Activated CD8-positive, alpha-beta memory T cell treated with anti-CD3 and anti-CD28 coated beads, Interleukin-2, amount 50 U/mL, for 1 hour (primary cell): ENCODE data around the gene ROR2.

Source experiments
- DNase-seq: peaks from one replicate; pipeline ENCODE4 v3.0.0-alpha.2; 2020; ENCODE audit errors: extremely low read depth

The ROR2 gene

DNA sequence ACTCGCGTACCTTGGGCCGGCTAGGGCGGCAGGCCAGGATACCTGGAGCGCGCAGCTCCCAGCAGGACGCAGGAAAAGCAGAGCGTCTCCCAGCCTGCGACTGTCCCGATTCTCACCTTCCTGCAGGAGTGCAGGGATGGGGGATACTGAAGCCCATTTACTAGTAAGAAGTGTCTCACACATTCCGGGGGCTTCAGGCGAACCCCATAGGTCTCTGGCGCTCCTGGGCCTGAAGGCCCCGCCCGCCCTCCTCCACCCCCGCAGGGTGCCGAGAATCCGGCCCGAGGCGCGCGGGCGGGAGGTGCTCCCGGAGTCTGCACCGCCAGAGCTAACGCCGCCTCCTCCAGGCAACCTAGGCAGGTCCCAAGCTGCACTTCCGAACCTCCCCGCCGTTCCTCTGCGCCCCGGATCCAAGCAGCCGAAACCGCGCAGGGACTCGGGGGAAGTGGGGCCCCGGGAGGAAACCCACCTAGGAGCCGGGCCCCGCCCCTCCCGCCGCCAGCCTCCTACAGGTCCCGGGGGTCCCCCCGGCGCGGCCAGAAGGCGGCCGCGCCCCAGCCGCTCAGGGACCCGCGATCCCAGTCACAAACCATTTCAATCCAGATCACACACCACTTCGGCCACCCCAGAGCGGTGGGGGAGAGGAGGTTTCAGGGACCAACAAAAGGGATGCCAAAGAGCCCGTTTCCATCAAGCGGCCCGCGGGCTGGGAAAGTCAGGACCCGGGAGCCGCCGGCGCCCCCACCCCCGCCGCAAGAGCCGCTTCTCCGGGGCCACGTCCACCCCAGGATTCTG lies 1.2 kb downstream of the ROR2 start:
- DNase-seq, result no peak

DNA sequence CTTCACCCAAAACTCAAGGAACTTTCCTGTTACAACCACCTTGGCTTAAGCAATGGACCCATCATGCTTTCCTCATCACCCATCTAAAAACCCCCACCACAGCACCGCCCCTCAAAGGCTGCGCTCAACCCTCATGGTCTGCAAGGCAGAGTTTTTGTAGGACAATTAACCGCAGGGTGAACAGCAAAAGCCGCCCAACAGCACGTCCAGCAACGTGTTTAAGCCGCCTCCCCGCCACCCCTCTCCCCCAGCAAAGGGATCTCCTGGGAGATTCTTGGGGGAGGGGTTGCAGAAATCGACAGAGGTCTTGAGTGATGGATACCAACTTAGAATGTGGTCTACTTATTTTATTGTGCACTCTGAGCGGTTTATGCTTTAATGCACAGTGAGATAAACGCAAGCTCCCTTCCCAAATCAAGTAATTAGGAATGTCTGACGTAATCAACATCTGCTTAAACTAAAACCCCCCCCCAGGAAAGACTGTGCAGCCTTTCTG lies 1.9 kb downstream of the ROR2 start:
- DNase-seq, result no peak

DNA sequence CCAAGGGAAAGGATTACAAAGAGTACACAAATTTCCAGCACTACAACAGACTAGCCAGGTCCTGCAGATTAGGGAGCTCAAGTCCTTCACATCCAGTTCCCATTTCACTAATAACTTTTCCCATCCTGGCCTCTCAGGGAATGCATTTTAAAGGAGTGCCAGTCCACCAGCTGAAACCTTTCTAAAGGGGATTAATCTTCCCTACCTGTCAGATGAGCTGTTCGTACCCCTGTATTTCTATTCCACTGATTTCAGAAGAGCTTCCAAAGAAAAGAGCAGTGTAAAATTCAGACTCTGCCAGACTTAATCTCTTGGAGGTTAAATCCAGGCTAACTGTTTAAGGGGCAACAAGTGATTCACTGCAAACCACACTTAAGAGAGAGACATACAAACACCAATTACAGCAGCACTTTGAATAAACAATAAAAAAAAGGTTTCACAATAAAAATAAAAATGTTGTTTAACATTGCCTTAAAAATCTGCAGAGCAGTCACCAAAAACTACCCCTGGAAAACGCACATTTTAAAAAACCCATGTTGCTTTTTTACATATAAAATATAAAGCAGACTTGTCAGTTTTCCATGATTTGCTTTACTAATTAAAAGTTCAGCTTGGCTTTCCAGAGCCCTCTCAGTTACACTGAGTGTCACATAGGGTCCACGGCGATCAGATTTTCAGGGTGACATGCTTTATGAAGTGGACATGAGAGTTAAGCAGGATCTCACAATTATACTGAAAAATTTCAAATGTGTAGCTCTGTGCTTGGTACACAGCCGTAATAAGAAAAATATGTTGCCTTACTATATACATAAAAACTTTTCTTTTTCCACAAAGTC lies 3.2 kb downstream of the ROR2 start:
- no peak for DNase-seq

DNA sequence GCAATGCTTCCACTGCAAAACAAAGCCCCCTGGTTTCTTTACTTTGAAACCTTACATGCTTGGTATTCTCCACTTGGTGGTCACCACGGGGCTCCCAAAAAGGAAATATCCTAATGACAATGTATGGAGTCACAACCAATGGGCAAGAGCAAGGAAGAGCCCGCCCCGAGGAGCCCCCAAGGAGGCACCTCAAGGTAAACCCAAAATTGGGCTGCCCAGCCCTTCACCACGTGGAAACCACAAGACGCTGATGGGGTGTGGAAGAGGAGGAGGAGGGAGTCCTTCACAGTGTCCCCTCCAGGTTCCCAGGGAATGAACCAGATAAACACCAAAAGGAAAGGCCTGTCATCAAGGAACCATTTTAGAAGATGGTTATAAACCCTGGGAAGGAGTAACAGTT lies 3.8 kb downstream of the ROR2 start:
- DNase-seq, result no peak

DNA sequence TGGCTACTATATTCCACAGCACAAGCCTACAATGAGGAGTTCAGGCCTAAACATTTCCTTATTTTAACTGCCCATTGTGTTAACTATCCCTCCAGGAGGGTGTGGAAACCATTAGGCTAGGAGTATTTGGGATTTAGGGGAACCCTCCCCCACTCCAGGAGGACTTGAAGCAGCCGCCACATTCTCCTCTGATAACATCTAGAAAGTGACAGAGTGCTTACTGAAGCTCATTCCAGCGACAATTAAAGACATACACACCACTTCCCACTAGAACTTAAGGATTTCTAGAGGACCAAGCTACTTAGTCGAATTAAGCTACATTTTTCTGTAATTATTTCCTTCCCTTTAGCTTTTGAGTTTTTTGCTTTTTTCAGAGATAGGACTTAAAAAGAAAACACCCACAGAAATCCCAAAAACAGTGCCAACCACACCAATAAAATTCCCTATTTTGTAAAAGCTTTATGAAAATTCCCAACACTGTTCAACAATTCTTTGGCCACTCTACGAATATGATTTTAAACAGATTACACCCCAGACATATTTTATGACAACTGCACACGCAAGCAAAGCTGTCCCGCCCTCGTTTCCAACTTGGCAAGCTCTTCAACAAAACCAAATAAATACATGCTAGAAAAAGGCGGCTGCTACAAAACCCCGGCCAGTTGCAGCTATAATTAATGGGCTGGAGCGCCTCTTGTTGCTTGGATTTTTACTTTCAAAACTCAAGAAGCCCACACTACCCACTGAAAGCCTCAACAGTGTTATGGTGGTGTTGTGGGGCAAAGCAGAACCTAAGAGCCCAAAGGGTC lies 4.5 kb downstream of the ROR2 start:
- DNase-seq, result no peak

DNA sequence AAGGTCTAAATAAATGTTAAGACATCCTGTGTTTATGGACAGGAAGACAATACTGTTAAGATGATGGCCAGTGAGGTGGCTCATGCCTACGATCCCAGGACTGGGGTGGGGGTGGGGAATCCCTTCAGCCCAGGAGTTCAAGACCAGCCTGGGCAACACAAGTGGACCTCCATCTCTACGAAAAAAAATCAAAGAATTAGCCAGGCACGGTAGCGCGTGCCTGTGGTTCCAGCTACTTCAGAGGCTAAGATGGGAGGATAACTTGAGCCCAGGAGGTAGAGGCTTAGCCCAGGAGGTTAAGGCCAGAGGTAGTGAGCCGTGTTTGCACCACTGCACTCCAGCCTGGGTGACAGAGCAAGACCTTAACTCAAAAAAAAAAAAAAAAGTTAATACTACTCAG lies 5.3 kb downstream of the ROR2 start:
- DNase-seq, result no peak

DNA sequence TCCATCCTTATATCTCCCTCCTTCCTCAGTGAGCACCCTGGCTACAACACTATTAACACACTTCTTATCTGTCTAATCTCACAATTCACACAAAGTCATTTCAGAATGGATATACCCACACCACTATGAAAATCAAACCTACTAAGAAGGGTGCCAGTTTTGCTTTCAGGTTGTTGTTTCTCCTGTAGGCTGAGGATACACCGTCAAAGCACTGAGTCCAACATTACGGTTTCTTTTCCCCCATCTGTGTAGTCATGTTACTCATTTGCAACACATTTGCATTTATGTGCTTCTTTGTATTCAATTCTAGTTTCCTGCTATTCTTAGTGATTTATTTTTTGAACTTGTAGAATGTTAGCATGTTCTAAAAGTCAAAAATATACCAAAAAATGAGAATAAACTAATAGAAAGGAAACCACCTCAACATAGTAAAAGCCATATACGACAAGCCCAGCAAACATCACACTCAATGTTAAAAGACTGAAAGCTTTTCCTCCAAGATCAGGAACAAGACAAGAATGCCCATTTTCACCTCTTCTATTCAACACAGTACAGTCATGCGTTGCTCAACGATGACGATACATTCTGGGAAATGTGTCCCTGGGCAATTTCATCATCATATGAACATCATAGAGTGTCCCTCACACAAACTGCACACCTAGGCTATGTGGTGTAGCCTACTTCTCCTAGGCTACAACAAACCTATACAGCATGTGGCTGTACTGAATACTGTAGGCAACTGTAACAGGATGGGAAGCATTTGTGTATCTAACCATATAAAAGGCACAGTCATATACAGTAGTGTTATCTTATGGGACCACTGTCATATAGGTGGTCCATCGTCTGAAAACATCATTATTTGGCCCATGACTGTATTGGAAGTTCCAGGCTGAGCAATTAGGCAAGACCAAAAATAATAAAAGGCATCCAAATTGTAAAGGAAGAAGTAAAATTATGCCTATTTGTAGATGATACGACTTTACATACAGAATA lies 6.3 kb downstream of the ROR2 start:
- DNase-seq, result no peak

DNA sequence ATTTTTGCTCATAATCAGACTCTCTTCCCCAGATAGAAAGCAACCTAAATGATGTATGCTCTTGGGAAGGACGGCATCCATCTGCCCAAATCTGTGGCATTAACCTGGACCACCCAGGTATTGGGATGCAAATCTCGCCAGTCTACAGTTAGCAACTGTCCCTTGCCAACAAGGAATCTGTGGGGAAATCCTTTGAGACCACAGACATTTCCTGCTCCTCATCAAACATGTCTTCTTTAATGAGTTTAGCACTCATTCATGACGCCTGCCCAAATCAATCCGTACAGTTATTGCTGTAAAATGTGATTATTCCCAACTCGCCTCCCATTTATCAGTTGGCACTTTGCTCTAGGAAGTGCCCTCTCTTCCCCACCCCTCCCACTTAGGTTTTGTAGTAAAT lies 7.8 kb downstream of the ROR2 start:
- DNase-seq, result no peak

DNA sequence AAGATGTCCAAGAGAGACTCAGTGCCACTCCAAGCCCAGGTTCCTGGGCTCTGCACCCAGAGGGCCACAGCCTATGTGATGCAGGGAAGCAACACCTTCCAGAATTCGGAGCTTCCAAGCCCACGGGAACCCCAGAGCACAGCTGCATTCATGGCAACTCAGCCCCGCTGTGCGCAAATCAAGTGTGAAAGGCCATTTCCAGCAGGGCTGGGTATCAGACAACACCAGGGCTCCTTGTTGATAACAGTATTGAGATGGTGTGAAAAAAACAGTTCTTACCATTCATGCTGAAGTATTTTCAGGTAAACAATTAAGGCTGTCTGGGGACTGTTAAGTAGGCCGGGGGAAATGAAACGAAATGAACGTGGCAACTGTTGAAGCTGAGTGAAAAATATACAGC lies 10.1 kb downstream of the ROR2 start:
- DNase-seq, result no peak

DNA sequence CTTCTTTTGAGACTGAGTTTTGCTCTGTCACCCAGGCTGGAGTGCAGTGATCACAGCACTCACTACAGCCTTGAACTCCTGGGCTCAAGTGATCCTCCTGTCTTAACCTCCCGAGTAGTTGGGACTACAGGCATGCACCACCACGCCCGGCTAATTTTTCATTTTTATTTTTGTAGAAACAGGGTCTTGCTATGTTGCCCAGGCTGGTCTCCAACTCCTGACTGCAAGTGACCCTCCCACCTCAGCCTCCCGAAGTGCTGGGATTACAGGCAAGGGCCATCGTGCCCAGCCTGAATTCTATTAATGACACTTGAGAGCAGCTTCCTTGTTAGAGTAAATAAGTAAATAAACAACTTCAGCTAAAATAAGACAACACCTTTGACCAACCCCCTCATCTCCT lies 12.3 kb downstream of the ROR2 start:
- DNase-seq, result no peak

DNA sequence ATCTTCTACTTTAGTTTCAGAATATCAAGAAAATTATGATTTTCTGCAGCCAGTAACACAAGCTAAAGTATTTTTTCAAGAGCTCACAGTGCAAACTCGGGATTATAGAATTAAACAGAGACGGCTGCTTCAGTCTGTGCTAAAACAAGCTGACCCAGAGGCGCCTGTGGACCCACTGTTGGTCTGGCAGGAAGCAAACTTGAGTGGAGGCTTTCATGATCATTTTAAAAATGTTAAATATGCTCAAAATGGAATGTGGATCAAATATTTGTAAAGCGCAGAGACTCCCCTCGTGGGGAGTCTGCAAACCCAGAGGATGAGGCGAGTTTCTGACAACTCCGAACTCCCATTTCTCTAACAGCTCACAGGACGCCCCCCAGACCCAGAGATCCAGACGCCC lies 13.0 kb downstream of the ROR2 start:
- no peak for DNase-seq

DNA sequence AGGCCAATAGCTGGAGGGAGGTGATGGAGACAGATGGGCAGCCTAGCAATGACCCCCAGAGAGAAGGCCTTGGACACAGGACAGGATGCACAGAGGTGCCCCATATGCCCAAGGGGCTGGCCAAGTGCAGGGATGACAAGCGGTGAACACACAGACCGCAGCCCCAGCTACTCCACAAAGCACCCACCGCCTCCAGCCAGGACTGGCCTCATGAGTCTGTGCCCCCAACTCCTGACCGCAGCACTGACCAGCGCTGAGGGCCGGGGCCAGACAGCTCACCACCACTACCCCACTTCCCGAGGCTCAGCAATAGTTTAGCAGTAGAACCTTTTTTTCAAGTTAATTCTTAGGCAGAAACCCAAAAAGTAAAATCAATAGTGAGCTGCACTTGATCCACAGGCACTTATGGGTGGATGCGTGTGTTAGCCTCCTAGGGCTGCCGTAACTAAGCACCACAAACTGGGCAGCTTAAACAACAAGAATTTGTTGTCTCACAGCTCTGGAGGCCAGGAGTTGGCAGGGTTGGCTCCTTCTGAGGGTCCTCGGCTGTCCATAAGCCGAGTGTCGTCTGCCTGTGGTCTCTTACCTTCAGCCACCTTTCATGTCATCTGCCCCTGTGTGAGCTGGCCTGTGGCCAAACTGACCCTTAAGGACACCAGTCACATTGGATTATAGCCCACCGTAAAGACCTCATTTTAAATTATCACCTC lies 14.1 kb downstream of the ROR2 start:
- no peak for DNase-seq

DNA sequence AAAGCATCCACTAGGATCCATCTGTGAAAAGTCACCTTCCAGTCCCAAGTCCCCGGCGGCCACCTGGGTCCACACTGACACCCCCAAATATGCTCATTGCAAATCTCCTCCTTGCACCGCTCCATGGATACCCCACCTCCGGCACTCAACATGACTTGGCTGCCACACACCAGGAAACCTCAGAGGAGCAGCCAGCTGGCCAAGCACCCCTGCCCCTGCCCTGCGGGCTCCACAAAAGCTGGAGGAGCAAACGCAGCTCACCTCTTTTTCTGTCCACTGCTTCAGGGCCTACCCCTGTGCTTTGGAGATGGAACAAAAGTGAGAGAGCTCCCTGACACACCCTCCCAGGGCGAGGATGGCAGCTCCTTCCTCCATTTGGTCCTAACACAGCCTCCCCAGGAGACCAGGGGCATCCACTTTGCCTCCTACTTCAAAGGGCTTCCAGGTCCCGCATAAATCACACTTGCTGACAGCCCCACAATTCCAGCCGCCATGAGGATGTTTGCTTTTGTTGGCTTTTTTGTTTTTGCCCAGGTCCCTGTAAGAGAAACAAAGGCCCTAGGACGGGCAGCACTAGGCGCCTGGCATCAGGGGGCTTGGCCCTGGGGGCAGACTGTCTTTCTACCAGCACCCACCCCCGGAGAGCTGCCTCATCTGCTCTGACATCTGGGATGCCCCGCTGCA lies 14.8 kb downstream of the ROR2 start:
- DNase-seq, result no peak

DNA sequence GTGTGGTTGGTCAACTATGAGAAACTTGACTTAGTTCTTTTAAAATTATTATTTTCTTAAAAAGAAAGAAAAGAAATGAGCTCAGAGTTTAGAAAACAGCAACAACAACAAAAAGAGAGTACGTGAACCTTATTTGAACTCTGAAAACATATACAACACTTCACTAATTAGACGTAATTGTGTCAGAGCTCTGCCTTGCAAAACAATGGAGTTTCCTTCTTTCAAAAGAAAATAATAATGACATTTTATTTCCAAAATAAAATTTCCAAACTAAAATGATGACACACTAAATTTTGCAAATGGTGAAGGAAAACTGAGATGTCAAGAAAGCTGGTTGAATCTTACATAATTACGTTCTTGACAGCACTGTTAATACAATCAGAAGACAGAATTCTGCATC lies 15.4 kb downstream of the ROR2 start:
- no peak for DNase-seq

DNA sequence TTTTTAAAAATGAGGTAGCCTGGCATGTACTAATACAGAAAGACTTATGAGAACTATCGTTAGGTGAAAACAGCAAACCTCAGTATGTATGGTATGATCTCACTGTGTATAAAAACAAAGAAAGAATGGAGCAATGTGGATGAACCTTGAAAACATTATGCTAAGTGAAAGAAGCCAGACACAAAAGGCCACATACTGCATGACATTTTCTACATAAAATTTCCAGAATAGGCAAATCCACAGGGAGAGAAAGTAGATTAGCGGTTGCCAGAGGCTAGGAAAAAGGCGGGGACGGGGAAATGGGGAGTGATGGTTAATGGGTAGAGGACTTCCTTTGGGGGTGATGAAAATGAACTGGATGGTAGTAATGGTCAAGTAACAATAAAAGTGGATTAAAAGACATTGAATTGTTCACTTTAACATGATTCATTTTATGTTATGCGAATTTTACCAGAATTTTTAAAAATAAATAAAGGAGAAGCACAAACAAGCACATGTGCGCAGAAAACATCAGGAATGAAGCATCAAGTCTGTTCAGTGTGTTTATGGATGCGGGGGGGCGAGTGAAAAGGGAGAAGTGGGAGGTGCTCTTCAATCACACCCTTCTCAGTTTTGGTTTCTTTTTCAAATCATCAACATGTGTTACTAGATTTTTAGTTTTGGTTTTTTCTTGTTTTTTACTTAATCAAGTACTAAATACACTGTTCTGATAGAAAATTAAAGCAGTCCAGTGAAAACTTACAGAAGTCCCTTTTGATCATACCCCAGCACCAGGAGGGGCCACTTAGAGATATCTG lies 16.3 kb downstream of the ROR2 start:
- DNase-seq, result no peak

DNA sequence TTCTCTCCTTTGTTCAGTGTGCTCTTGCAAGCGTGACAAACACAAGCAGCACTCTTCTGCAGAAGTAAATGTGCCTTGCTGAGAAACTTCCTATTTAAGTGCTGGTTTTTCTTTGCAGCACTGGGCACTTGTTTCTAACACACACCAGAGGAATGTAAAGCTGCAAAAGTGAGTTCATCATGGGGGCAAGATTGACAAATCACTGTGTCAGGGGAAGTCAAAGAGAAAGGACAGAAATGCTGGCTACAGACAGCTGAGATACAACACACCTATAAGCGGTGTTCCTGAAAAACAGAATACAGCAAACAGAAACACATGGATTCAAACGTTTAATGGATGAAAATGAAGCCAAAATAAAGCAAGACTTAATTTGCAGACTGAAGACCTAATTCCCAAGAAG lies 19.6 kb downstream of the ROR2 start:
- no peak for DNase-seq

DNA sequence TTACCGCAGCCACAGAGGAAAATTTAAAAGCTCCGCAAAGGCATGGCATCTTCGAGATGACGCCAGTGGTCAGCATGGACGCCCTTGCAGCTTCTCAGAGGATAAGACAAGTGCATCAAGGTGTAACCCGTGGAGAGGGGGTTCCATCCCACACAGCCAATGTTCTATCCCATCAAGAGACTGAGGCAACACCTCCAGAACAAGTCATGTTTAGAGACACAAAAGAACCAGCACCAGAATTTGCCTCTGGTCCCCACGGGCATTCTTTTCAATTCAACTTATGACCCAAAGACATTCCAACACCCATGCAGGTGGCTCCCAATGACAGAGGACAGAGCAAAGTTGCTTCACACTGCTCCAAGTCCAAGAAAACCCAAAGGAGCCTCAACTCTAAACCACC lies 20.7 kb downstream of the ROR2 start:
- no peak for DNase-seq

DNA sequence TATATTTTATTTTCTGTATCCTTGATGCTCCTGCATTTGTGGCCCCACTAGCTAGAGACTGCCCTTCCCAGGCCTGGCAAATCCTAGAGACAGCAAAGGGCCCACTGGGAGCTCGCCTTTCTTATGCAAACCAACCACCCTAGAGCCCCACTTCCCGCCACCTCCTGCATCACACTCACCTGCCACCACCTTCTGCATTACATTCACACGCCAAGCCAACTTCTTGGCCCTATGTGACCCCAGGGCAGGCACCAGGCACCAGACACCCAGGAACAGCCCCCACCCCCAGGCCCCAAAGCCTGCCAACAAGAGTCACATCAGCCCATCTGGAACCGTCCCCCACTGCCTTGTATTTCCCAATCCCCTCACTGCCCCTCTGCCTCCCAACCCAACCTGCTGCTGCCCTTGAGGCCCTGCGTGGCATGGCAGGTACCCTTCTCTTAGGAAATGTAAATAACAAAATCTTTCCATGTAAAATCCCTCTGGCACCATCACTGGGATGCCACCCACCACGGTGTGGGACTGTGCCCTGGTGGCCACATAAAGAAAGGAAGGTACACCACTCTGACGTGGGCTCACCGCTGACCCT lies 22.0 kb downstream of the ROR2 start:
- no peak for DNase-seq

DNA sequence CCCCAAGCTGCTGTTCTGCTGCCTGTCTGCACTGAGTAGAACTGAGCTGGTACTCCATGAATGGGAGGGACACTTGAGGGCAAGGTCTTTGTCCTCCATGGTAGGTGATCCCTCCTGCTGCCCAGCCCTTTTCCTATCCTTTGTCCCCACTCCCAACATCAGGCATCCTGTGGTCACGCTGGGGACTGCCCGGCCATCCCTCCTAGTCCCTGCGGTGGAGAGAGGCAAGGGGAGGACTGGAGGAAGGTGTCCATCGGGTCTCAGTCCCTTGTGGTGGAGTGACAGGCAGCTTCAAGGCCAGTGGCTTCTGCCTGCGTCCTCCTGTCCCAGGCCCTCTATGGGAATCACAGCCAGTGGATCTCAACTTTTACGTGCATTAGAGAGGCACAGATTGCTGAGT lies 25.9 kb downstream of the ROR2 start:
- DNase-seq, result no peak
